OCI-LY7 (cell line): ENCODE measurements around the gene CALM3. TPM values are rescaled to one million over a fixed set of nuclear protein-coding genes. Genes with fewer than 3 reads are reported as not detected.
"Not testable (repeated sequence)": the region's sequence is repeated elsewhere in the genome, so short reads cannot be mapped to it uniquely, and the experiment has no call there.

Source experiments
- BruUV-seq: library from RNA; stranded (reverse); fragments of 400-500 nt; replicated peaks from 2 replicates; lab custom pipeline; 2021; lab: Mats Ljungman, UMichigan
- CTCF ChIA-PET: fragments of 300-600 bp; sonication (Branson Sonifier 250); formaldehyde crosslinking; loops from one replicate; lab custom pipeline; 2022; ENCODE audit warnings: antibody characterized with exemption; ENCODE audit not compliant: unreplicated experiment; lab: Charles Lee
- POLR2A ChIA-PET: fragments of 300-600 bp; sonication (Branson Sonifier 250); formaldehyde crosslinking; loops from one replicate; lab custom pipeline; 2022; ENCODE audit warnings: antibody characterized with exemption; lab: Charles Lee
- DNase-seq: peaks from one replicate; pipeline ENCODE4 v3.0.0-alpha.2; 2015; ENCODE audit warnings: low spot score
- H2AFZ ChIP-seq: fragments of 200-600 bp; sonication (generic), shearing (Covaris generic); 2 replicates; pipeline ENCODE4 v1.6.1; 2014; ENCODE audit warnings: mild to moderate bottlenecking, antibody characterized with exemption, low read length, moderate library complexity
- H3K27ac ChIP-seq: fragments of 200-600 bp; sonication (generic); 2 replicates; pipeline ENCODE4 v1.5.1; 2014; ENCODE audit warnings: mixed run types, low read depth, mild to moderate bottlenecking, moderate library complexity, low read length, inconsistent platforms; ENCODE audit not compliant: poor library complexity, severe bottlenecking
- H3K36me3 ChIP-seq: fragments of 200-600 bp; sonication (generic); 2 replicates; pipeline ENCODE4 v1.6.1; 2014; ENCODE audit warnings: mild to moderate bottlenecking, antibody characterized with exemption, low read length, moderate library complexity, mixed read lengths; ENCODE audit not compliant: insufficient read depth
- H3K4me1 ChIP-seq: fragments of 200-600 bp; sonication (generic); 2 replicates; pipeline ENCODE4 v1.5.1; 2014; ENCODE audit warnings: mild to moderate bottlenecking, low read length; ENCODE audit not compliant: insufficient read depth, poor library complexity, severe bottlenecking
- H3K4me2 ChIP-seq: fragments of 200-600 bp; sonication (generic); 2 replicates; pipeline ENCODE4 v1.6.1; 2014; ENCODE audit warnings: mild to moderate bottlenecking, low read length
- H3K4me3 ChIP-seq: fragments of 200-600 bp; sonication (generic); 2 replicates; pipeline ENCODE4 v1.5.1; 2014; ENCODE audit warnings: mild to moderate bottlenecking, low read depth, low read length; ENCODE audit not compliant: poor library complexity, severe bottlenecking
- H3K79me2 ChIP-seq: fragments of 200-600 bp; sonication (generic); 2 replicates; pipeline ENCODE4 v1.6.1; 2016; ENCODE audit warnings: low read depth, mild to moderate bottlenecking, low read length, moderate library complexity, mixed read lengths; ENCODE audit not compliant: insufficient read depth
- H3K9me2 ChIP-seq: fragments of 200-600 bp; sonication (generic); 2 replicates; pipeline ENCODE4 v1.6.1; 2016; ENCODE audit warnings: mild to moderate bottlenecking, low read length, mixed read lengths; ENCODE audit not compliant: insufficient read depth
- H3K9me3 ChIP-seq: fragments of 200-600 bp; sonication (generic); 2 replicates; pipeline ENCODE4 v1.6.1; 2014; ENCODE audit warnings: mild to moderate bottlenecking, mixed run types, low read length, mixed read lengths
- H4K20me1 ChIP-seq: fragments of 200-600 bp; sonication (generic); 2 replicates; pipeline ENCODE4 v1.6.1; 2014; ENCODE audit warnings: mild to moderate bottlenecking, antibody characterized with exemption, low read length, moderate library complexity, mixed read lengths; ENCODE audit not compliant: insufficient read depth
- CTCF ChIP-seq: fragments of 200-600 bp; sonication (generic); conservative IDR thresholded peaks from 2 replicates; pipeline ENCODE4 v1.5.1; 2014; ENCODE audit warnings: mild to moderate bottlenecking, antibody characterized with exemption, low read length, moderate library complexity, mixed read lengths
- EZH2phosphoT487 ChIP-seq: fragments of 200-600 bp; sonication (generic); IDR thresholded peaks from 2 replicates; pipeline ENCODE4 v1.6.1; 2018; ENCODE audit warnings: low read depth, borderline replicate concordance, mild to moderate bottlenecking, mixed run types, antibody characterized with exemption, low read length, moderate library complexity, mixed read lengths
- intact Hi-C: fragments of 100-400 bp; cut with micrococcal nuclease; formaldehyde crosslinking; loops from one replicate; pipeline ENCODE4 v1.10.0; 2022; ENCODE audit not compliant: unreplicated experiment
- total RNA-seq, 2 experiments: library from RNA; depleted of rRNA in 1 of 2; stranded (reverse); fragments of >200 nt in 1 of 2; shearing (Covaris generic) in 1 of 2; gene quantifications; 2 replicates each; pipeline ENCODE4 v1.2.3, GENCODE V29; 2014 to 2022

The CALM3 gene
- total RNA-seq, 2 experiments from 2014 or later: 175 to 198 TPM

- no peaks in the 10 kb centered on the region for H3K9me2 ChIP-seq
- intact Hi-C loops: no loop called here
- POLR2A ChIA-PET: no interaction called here
- H3K27ac ChIP-seq: no peak overlapping the region
- H2AFZ ChIP-seq: no peak overlapping the region
- no peaks in the 10 kb centered on the region for H3K36me3 ChIP-seq
- CTCF ChIA-PET: no interaction called here
- H3K4me2 ChIP-seq: no peak overlapping the region
- no peaks in the 10 kb centered on the region for H3K79me2 ChIP-seq
- H3K9me3 ChIP-seq: peaks cover 7% of the 10 kb centered on the region; the same call in 1 of the 2 replicates
- no peaks in the 10 kb centered on the region for H4K20me1 ChIP-seq
- no peak for TF ChIP-seq CTCF
- TF ChIP-seq EZH2phosphoT487: no peak
- H3K4me1 ChIP-seq: no peaks in the 10 kb centered on the region
- no TSS peak for BruUV-seq
- no peak overlapping the region for H3K4me3 ChIP-seq
- no peak for DNase-seq
Observed at GRCh38 chr19:46554161-46554560, 47.0 kb upstream of the CALM3 start.

DNA sequence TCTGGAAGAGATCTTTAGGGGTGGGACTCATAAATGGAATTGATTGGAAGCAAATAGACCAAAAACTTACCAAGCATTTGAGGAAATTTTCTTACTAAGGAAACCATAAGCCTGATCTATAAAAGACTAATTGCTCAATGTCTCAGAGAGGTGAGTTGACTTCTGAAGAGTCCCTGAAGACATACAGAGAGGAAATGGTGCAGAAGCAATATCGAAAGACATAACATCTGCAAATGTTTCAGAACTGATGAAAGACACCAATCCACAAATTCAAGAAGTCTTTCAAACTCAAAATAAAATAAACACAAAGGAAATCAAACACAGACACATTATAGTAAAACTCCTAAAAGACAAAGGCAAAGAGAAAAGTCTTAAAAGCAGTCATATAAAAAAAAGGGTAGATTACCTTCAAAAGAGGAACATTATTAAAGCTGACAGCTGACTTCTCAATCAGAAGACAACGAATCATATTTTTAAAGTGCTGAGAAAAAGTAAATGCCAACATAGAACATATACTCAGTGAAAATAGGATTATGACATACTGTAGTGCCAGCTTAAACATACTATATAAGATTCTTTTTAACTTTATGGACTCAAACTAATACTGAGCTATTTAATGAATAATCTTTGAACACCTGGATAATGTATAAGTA, 45.4 kb upstream of the CALM3 start:
- H3K4me2 ChIP-seq: no peak overlapping the region
- H3K36me3 ChIP-seq: no peaks in the 10 kb centered on the region
- no peaks in the 10 kb centered on the region for H4K20me1 ChIP-seq
- H3K27ac ChIP-seq: no peak overlapping the region
- DNase-seq: no peak
- CTCF ChIA-PET: no interaction called here
- BruUV-seq: no TSS peak
- no peaks in the 10 kb centered on the region for H3K79me2 ChIP-seq
- H3K4me3 ChIP-seq: no peak overlapping the region
- no peak overlapping the region for H2AFZ ChIP-seq
- intact Hi-C loops: no loop called here
- no peaks in the 10 kb centered on the region for H3K9me2 ChIP-seq
- TF ChIP-seq EZH2phosphoT487 (no peak), CTCF (no peak)
- no peaks in the 10 kb centered on the region for H3K4me1 ChIP-seq
- H3K9me3 ChIP-seq: no peaks in the 10 kb centered on the region; the same call in 1 of the 2 replicates
- POLR2A ChIA-PET: no interaction called here

DNA sequence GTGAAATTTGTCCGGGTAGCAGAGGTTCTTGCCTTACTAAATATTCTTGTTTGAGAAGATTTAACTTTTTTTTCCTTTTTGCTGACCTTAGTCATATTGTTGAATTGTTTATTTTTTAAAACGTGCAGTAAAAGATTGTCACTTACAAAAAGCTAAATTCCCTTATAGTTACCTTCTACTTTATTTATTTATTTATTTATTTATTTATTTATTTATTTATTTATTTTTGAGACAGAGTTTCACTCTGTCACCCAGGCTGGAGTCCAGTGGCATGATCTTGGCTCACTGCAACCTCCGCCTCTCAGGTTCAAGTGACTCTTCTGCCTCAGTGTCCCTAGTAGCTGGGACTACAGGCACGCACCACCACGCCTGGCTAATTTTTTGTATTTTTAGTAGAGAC, 44.7 kb upstream of the CALM3 start:
- POLR2A ChIA-PET: interaction anchor here (0.7 kb wide), 2 partner anchors 8 to 130 kb away, joined by 3 read pairs; no protein-coding TSS in a partner anchor
- intact Hi-C loops, H3K4me1 ChIP-seq, DNase-seq, H3K36me3 ChIP-seq, H3K9me2 ChIP-seq, H4K20me1 ChIP-seq, H2AFZ ChIP-seq, H3K27ac ChIP-seq, H3K4me2 ChIP-seq, CTCF ChIA-PET, BruUV-seq, H3K79me2 ChIP-seq, H3K9me3 ChIP-seq, H3K4me3 ChIP-seq: not testable (repeated sequence)
